HFFc6 (cell line): ENCODE measurements around the gene ENTPD2. TPM values are rescaled to one million over a fixed set of nuclear protein-coding genes. Genes with fewer than 3 reads are reported as not detected.

ENCODE experiments used
- DNase-seq: peaks from one replicate; pipeline ENCODE4 v3.0.0-alpha.2; 2018
- H3K27ac Mint-ChIP-seq: 2 replicates; pipeline ENCODE4 v1.8.0; 2020; ENCODE audit warnings: mild to moderate bottlenecking, mixed read lengths
- H3K27me3 Mint-ChIP-seq: 2 replicates; pipeline ENCODE4 v1.8.0; 2021; ENCODE audit warnings: mild to moderate bottlenecking, moderate library complexity, mixed read lengths; ENCODE audit not compliant: insufficient read depth
- H3K36me3 Mint-ChIP-seq: 2 replicates; pipeline ENCODE4 v1.8.0; 2021; ENCODE audit warnings: low read depth, mixed read lengths
- H3K4me1 Mint-ChIP-seq: 2 replicates; pipeline ENCODE4 v1.8.0; 2020; ENCODE audit warnings: low read depth, mixed read lengths
- H3K4me3 Mint-ChIP-seq: 2 replicates; pipeline ENCODE4 v1.8.0; 2020; ENCODE audit warnings: mild to moderate bottlenecking, moderate library complexity, mixed read lengths
- H3K9me3 Mint-ChIP-seq: 2 replicates; pipeline ENCODE4 v1.8.0; 2020; ENCODE audit warnings: mild to moderate bottlenecking, mixed read lengths
- CTCF ChIP-seq: fragments of 200-600 bp; sonication (generic); IDR thresholded peaks from 2 replicates; pipeline ENCODE4 v1.5.0; 2021; ENCODE audit warnings: antibody characterized with exemption, mild to moderate bottlenecking
- total RNA-seq, 6 experiments: library from RNA; stranded (reverse); fragmentation: NEBNext Ultra II Directional; extraction: Animal tissue kit (Norgen Biotek cat#: 25700); gene quantifications; 2 replicates in 1 of 6; 3 replicates in 5 of 6; pipeline ENCODE4 v1.2.3, GENCODE V29; 2021

The ENTPD2 gene
- total RNA-seq, 6 experiments from 2014 or later, result 0.12 to 0.28 (median 0.16) TPM; not detected in 3

GRCh38 chr9:137052293-137052692, 1.6 kb downstream of the ENTPD2 start:
- Mint-ChIP-seq H3K4me3 (no peak overlapping the region), H3K36me3 (no peaks in the 10 kb centered on the region), H3K4me1 (peaks cover 6% of the 10 kb centered on the region), H3K9me3 (no peaks in the 10 kb centered on the region), H3K27ac (no peak overlapping the region), H3K27me3 (peaks cover 15% of the 10 kb centered on the region)
- no peak for DNase-seq
- no peak for TF ChIP-seq CTCF

GRCh38 chr9:137051145-137051724, 2.6 kb downstream of the ENTPD2 start:
- no peaks in the 10 kb centered on the region for H3K9me3 Mint-ChIP-seq
- H3K27me3 Mint-ChIP-seq, result peaks cover 15% of the 10 kb centered on the region
- H3K4me1 Mint-ChIP-seq, result peaks cover 6% of the 10 kb centered on the region
- no peaks in the 10 kb centered on the region for H3K36me3 Mint-ChIP-seq
- no peak overlapping the region for H3K4me3 Mint-ChIP-seq
- no peak for TF ChIP-seq CTCF
- DNase-seq, result no peak
- no peak overlapping the region for H3K27ac Mint-ChIP-seq

- H3K9me3 Mint-ChIP-seq, result no peaks in the 10 kb centered on the region
- no peak for TF ChIP-seq CTCF
- no peak for DNase-seq
- no peaks in the 10 kb centered on the region for H3K36me3 Mint-ChIP-seq
- H3K4me3 Mint-ChIP-seq, result no peak overlapping the region
- peaks cover 12% of the 10 kb centered on the region for H3K27me3 Mint-ChIP-seq
- no peak overlapping the region for H3K27ac Mint-ChIP-seq
- peaks cover 3% of the 10 kb centered on the region for H3K4me1 Mint-ChIP-seq
Observed at GRCh38 chr9:137050570-137050969, 3.3 kb downstream of the ENTPD2 start.

GRCh38 chr9:137049544-137050449, 4.1 kb downstream of the ENTPD2 start:
- peaks cover 3% of the 10 kb centered on the region; the same call in 1 of the 2 replicates for H3K4me1 Mint-ChIP-seq
- peak; percentile 76 for TF ChIP-seq CTCF
- H3K9me3 Mint-ChIP-seq, result no peaks in the 10 kb centered on the region
- no peak overlapping the region for H3K27ac Mint-ChIP-seq
- H3K4me3 Mint-ChIP-seq, result no peak overlapping the region
- no peak for DNase-seq
- H3K27me3 Mint-ChIP-seq, result peaks cover 12% of the 10 kb centered on the region
- no peaks in the 10 kb centered on the region for H3K36me3 Mint-ChIP-seq

GRCh38 chr9:137048655-137049543, 5.0 kb downstream of the ENTPD2 start:
- peaks cover 12% of the 10 kb centered on the region for H3K27me3 Mint-ChIP-seq
- DNase-seq, result no peak
- H3K4me3 Mint-ChIP-seq, result no peak overlapping the region
- no peaks in the 10 kb centered on the region for H3K9me3 Mint-ChIP-seq
- H3K4me1 Mint-ChIP-seq, result peaks cover 6% of the 10 kb centered on the region; the same call in 1 of the 2 replicates
- H3K27ac Mint-ChIP-seq, result no peak overlapping the region
- no peaks in the 10 kb centered on the region for H3K36me3 Mint-ChIP-seq
- no peak for TF ChIP-seq CTCF
